Eye (tissue), 1 donor: ENCODE measurements around the gene MAGEA8.
"Not testable (repeated sequence)": the region's sequence is repeated elsewhere in the genome, so short reads cannot be mapped to it uniquely, and the experiment has no call there.

Source experiments
- DNase-seq: peaks from one replicate; pipeline ENCODE4 v3.0.0-alpha.2; 2015

The MAGEA8 gene, protein sequence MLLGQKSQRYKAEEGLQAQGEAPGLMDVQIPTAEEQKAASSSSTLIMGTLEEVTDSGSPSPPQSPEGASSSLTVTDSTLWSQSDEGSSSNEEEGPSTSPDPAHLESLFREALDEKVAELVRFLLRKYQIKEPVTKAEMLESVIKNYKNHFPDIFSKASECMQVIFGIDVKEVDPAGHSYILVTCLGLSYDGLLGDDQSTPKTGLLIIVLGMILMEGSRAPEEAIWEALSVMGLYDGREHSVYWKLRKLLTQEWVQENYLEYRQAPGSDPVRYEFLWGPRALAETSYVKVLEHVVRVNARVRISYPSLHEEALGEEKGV

GRCh38 chrX:149881081-149881711 lies at the start of gene MAGEA8:
Gene MAGEA8, plus strand, starts transcription at chrX:149881183. Its CDS starts 3,090 bp downstream, at chrX:149884273.
- no peak for DNase-seq

GRCh38 chrX:149831473-149831872 lies 49.5 kb upstream of the MAGEA8 start:
- DNase-seq, result no peak

- DNase-seq, result not testable (repeated sequence)
Measured at GRCh38 chrX:149836728-149837127, 44.3 kb upstream of the MAGEA8 start.

DNA sequence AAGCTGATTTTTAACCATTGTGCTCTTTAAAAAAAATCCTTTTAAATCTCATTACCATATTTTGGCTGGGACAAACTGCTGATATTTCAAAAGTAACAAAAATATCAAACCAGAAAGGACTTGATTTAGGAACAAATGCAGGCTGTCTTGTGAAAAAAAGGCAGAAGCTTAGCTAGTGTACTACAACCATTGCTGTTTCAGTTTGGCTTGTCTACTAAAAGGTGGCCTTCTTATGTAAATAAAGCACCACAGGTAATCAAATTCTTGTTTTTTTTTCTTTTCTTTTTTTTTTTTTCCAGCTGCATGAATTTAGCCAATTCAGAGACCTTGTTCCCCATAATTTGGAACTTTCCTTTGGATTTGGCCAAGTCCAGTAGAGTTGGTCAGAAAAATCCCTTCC lies 43.8 kb upstream of the MAGEA8 start:
- DNase-seq, result no peak

GRCh38 chrX:149837639-149838038 lies 43.3 kb upstream of the MAGEA8 start:
- DNase-seq, result no peak

- DNase-seq, result no peak
Measured at GRCh38 chrX:149841929-149842328, 39.1 kb upstream of the MAGEA8 start.

GRCh38 chrX:149845385-149845784 lies 35.6 kb upstream of the MAGEA8 start:
- no peak for DNase-seq

DNA sequence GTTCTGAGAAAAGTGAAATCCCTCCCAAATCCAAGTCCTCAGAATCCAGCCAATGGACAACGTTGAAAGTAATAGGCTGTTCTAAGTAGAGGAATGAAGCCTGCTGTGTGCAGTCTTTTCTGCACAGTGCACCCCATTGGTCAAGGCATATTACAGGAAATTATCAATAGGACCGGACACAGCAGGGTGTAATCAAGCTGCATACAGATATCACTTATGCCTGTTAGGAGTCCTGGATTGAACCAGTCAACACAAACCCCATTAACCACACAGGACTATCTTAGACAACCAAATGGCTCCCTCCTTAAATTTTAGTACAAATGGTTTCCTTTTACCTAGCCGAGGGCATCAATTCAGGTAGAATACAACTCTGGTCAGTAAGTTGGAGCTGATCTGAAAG lies 34.2 kb upstream of the MAGEA8 start:
- no peak for DNase-seq

DNA sequence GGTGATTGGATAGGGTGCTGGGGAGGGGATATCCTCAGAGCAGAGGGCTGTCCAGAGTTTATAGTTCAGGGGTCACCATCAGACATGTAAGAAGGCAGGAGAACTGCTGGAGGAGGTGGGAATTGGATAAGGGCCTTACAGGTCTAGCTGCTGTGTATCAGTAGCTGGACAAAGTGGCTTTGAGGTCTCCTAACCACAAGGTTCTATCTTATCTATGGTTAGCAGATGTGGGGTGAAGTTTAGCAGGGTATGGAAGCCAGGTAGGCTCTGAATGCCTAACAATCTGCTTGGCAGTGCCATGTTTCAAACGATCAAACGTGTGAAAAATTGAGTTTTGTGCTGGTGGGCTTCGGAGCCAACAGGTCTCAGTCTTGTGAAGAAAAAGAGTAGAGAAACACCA lies 32.1 kb upstream of the MAGEA8 start:
- no peak for DNase-seq

GRCh38 chrX:149849787-149850186 lies 31.2 kb upstream of the MAGEA8 start:
- DNase-seq, result no peak

DNA sequence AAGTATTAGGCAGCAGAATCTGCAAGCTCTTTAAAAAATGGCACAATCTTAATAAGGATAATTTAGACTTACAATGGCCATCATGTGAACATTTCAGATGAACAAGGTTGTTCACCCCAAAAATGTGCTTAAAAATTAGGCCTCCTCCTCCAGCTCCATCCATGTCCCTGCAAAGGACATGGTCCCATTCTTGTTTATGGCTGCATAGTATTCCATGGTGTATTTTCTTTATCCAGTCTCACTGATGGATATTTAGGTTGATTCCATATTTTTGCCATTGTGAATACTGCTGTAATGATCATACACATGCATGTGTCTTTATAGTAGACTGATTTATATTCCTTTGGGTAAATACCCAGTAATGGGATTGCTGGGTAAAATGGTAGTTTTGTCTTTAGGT lies 29.1 kb upstream of the MAGEA8 start:
- no peak for DNase-seq

- no peak for DNase-seq
Measured at GRCh38 chrX:149853925-149854324, 27.1 kb upstream of the MAGEA8 start.

DNA sequence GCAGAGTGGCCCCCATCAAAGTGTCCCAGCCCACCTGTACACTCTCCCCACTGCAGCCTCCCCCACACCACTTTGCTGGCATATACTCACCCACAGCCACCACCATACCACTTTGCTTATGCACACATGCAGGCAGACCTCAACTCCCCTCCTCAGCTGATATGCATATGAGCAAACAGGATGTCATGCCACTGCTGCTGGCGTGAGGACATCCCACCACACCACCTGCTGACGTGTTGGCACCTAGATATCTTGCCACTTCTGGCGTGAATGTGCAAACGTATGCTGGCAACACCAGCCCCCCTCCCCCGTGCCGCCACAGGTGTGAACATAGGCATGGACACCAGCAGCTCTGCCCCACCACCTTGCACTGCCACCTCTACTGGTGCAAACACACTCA lies 22.4 kb upstream of the MAGEA8 start:
- DNase-seq, result no peak

GRCh38 chrX:149860445-149860844 lies 20.5 kb upstream of the MAGEA8 start:
- DNase-seq, result no peak

- DNase-seq, result no peak
Measured at GRCh38 chrX:149865390-149865789, 15.6 kb upstream of the MAGEA8 start.

- no peak for DNase-seq
Measured at GRCh38 chrX:149867488-149867887, 13.5 kb upstream of the MAGEA8 start.

GRCh38 chrX:149870840-149871239 lies 10.1 kb upstream of the MAGEA8 start:
- DNase-seq, result no peak

- no peak for DNase-seq
Measured at GRCh38 chrX:149871433-149871832, 9.6 kb upstream of the MAGEA8 start.

DNA sequence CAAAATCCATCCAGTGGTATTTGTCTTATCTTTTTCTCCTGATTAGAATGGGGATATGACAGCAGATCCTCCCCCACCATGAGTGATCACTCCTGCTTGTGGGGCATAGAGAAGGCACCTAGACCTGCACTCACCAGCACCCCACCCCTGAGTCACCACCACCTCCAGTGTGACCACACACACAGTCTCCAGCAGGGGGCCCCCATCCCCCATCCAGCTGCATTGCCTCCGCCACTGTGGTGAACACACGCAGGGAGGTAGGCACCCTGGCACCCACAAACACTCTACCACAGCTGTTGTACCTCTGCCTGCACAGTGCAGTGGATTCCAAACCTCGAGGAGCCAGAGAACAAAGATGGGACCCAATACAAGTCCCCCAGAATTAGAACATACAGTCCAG lies 9.0 kb upstream of the MAGEA8 start:
- DNase-seq, result no peak

DNA sequence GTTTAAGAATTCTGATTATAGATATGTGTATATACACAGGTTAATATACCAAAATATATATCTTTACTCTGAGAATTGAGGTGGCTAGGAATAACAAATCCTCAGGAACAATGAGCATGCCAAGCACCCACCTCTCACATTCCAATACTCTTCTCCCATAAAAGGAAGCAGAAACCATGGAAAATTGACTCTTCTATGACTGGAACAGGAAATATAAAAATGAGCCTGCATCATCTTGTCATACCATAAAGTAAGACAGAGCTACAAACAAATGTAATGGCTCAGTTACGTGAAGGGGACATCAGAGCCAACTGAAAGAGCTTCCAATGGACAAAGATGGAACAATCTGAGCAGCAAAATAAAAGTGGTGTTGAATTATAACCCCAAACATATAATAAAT lies 3.8 kb upstream of the MAGEA8 start:
- DNase-seq, result no peak

GRCh38 chrX:149877636-149878035 lies 3.3 kb upstream of the MAGEA8 start:
- DNase-seq, result no peak

DNA sequence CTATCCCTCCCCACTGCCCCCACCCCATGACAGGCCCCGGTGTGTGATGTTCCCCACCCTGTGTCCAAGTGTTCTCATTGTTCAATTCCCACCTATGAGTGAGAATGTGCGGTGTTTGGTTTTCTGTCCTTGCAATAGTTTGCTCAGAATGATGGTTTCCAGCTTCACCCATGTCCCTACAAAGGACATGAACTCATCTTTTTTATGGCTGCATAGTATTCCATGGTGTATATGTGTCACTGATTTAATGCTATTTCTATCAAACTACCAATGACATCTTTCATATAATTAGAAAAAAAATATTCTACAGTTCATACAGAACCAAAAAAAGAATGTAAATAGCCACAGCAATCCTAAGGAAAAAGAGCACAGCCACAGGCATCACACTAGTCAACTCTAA lies 9.8 kb downstream of the MAGEA8 start:
- DNase-seq, result not testable (repeated sequence)

- DNase-seq, result no peak
Measured at GRCh38 chrX:149898554-149898953, 17.6 kb downstream of the MAGEA8 start.

- no peak for DNase-seq
Measured at GRCh38 chrX:149903889-149904748, 23.1 kb downstream of the MAGEA8 start.
